Keratinocyte (primary cell): ENCODE measurements around the gene PAMR1.

Source experiments
- CTCF ChIP-seq, 3 experiments: IDR thresholded peaks in 1 of 3; conservative IDR thresholded peaks in 1 of 3; optimal IDR thresholded peaks in 1 of 3; 2 replicates in 2 of 3; 3 replicates in 1 of 3; pipeline versions ENCODE3 to v1.5.1; 2011; ENCODE audit warnings: low read length in 3 of 3, mild to moderate bottlenecking in 3 of 3, moderate library complexity in 2 of 3, control low read depth in 1 of 3, inconsistent platforms in 1 of 3; ENCODE audit not compliant: insufficient read depth in 2 of 3; ENCODE audit errors: extremely low read depth in 1 of 3
- EZH2 ChIP-seq: IDR thresholded peaks from one replicate; pipeline ENCODE4 v1.6.1; 2012; ENCODE audit warnings: inconsistent platforms, mild to moderate bottlenecking, low read length, moderate library complexity

- no peak for TF ChIP-seq CTCF (optimal IDR thresholded peaks at IDR 0.05 in 1 of 3, IDR thresholded peaks at IDR 0.05 in 1 of 3, conservative IDR thresholded peaks at IDR 0.05 in 1 of 3; ENCODE audit: extremely low read depth in 1 of 3, insufficient read depth in 2 of 3, low read length in 3 of 3)
- TF ChIP-seq EZH2: no peak
These were observed 130.5 kb downstream of the PAMR1 start for GRCh38 chr11:35394941-35395340.
